Measurements from ENCODE around the gene SLC25A27.

Gene SLC25A27

DNA sequence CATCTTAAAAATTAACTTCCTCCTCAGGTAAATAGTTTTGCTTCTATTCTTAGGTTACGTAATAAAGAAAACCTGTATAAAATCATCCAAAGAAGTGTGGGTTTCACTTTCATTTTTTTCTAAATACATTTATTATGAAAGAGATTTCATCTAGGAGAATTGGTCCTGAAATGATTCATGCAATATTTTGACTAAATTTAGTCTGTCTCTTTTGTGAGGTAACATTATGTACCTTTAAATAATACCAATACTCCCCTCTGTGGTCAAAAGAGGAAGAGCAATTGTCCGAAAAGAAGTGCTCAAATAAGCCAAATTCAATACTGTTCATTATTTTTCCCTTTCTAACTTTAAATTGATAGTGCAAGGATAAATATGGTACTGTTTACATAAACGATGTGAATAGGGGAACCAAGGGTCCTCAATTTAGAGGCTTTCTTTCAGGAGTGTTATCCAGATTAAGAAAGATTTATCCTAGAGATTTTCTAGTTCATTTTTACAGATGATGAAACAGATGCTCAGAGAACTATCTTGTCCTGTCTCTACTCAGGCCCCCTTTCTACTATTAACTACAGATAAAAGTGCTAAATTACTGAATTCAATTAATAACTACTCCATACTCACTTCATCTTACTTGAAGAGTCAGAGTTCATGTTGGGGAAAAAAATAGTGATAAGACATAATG is 26.4 kb upstream of the SLC25A27 start:
- TF ChIP-seq CTCF (IDR thresholded peaks at IDR 0.05; ENCODE audit: insufficient read depth, low read depth, low read length, missing control alignments), result peak; percentile 57
- DNase-seq (ENCODE audit: low read depth), result peak; percentile 42
- H3K4me3 ChIP-seq (ENCODE audit: low read length), result no peak overlapping the region

GRCh38 chr6:46626976-46627375 is 25.8 kb upstream of the SLC25A27 start:
- no peak for TF ChIP-seq CTCF (IDR thresholded peaks at IDR 0.05; ENCODE audit: insufficient read depth, low read depth, low read length, missing control alignments)
- H3K4me3 ChIP-seq (ENCODE audit: low read length), result no peak overlapping the region
- DNase-seq (ENCODE audit: low read depth), result no peak

GRCh38 chr6:46628498-46628897 is 24.3 kb upstream of the SLC25A27 start:
- TF ChIP-seq CTCF (IDR thresholded peaks at IDR 0.05; ENCODE audit: insufficient read depth, low read depth, low read length, missing control alignments), result no peak
- no peak for DNase-seq (ENCODE audit: low read depth)
- H3K4me3 ChIP-seq (ENCODE audit: low read length), result no peak overlapping the region

GRCh38 chr6:46628976-46629375 is 23.8 kb upstream of the SLC25A27 start:
- H3K4me3 ChIP-seq (ENCODE audit: low read length), result no peak overlapping the region
- no peak for TF ChIP-seq CTCF (IDR thresholded peaks at IDR 0.05; ENCODE audit: insufficient read depth, low read depth, low read length, missing control alignments)
- DNase-seq (ENCODE audit: low read depth), result no peak

DNA sequence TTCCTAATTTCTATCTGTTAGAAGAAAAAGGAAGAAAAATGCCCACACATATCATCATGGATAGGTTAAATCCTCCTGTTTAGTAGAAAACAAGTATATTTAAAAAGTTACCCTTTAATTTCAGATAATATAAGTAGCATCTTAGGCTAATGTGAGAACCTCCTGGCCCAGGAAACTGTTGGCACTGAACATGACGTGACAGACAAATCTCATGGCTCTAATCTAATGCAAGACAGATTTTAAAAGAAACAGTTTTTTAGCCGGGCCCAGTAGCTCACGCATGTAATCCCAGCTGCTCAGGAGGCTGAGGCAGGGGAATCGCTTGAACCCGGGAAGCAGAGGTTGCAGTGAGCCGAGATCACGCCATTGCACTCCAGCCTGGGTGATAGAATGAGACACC is 23.1 kb upstream of the SLC25A27 start:
- no peak for TF ChIP-seq CTCF (IDR thresholded peaks at IDR 0.05; ENCODE audit: insufficient read depth, low read depth, low read length, missing control alignments)
- no peak overlapping the region for H3K4me3 ChIP-seq (ENCODE audit: low read length)
- DNase-seq (ENCODE audit: low read depth), result no peak

- H3K4me3 ChIP-seq (ENCODE audit: low read length), result no peak overlapping the region
- no peak for DNase-seq (ENCODE audit: low read depth)
- TF ChIP-seq CTCF (IDR thresholded peaks at IDR 0.05; ENCODE audit: insufficient read depth, low read depth, low read length, missing control alignments), result no peak
These were observed 20.7 kb upstream of the SLC25A27 start for GRCh38 chr6:46632053-46632452.

- no peak for TF ChIP-seq CTCF (IDR thresholded peaks at IDR 0.05; ENCODE audit: insufficient read depth, low read depth, low read length, missing control alignments)
- no peak for DNase-seq (ENCODE audit: low read depth)
- no peak overlapping the region for H3K4me3 ChIP-seq (ENCODE audit: low read length)
These were observed 17.3 kb upstream of the SLC25A27 start for GRCh38 chr6:46635462-46635861.

Data from epithelial cell of esophagus (primary cell).